Liver (tissue), 9 donors: Measurements from ENCODE around the gene VPS35L. TPM values are rescaled to one million over a fixed set of nuclear protein-coding genes. Genes with fewer than 3 reads are reported as not detected.
"Not testable (repeated sequence)": the region's sequence is repeated elsewhere in the genome, so short reads cannot be mapped to it uniquely, and the experiment has no call there.

Experiments
- DNase-seq: peaks from one replicate; pipeline ENCODE4 v3.0.0-alpha.2; 2017; ENCODE audit warnings: low spot score
- H3K27ac ChIP-seq, 2 donors: one replicate each; pipeline ENCODE4 v1.7.0; 2013; ENCODE audit warnings: inconsistent platforms in 2 of 2, low read length in 2 of 2, control low read depth in 1 of 2, low read depth in 1 of 2, mild to moderate bottlenecking in 1 of 2
- H3K27me3 ChIP-seq, 4 donors: one replicate each; pipeline versions ENCODE4 v1.6.1 to v1.7.0; 2013; ENCODE audit warnings: low read length in 3 of 4, inconsistent platforms in 1 of 4, mild to moderate bottlenecking in 1 of 4, moderate library complexity in 1 of 4; ENCODE audit not compliant: control insufficient read depth in 4 of 4, insufficient read depth in 4 of 4
- H3K36me3 ChIP-seq, 4 donors: one replicate each; pipeline versions ENCODE4 v1.6.1 to v1.7.0; 2013; ENCODE audit warnings: low read length in 3 of 4, mild to moderate bottlenecking in 3 of 4, low read depth in 1 of 4, moderate library complexity in 1 of 4; ENCODE audit not compliant: control insufficient read depth in 4 of 4, insufficient read depth in 3 of 4
- H3K4me1 ChIP-seq, 4 donors: one replicate each; pipeline versions ENCODE4 v1.6.1 to v1.7.0; 2013; ENCODE audit warnings: low read length in 3 of 4, mild to moderate bottlenecking in 3 of 4, moderate library complexity in 1 of 4; ENCODE audit not compliant: control insufficient read depth in 4 of 4, insufficient read depth in 4 of 4
- H3K4me3 ChIP-seq, 3 donors: one replicate each; pipeline versions ENCODE4 v1.6.1 to v1.7.0; 2013; ENCODE audit warnings: low read length in 3 of 3, control low read depth in 1 of 3, low read depth in 1 of 3, mild to moderate bottlenecking in 1 of 3
- H3K9ac ChIP-seq, 2 donors: one replicate each; pipeline ENCODE4 v1.7.0; 2013; ENCODE audit warnings: low read length in 2 of 2, mild to moderate bottlenecking in 2 of 2, moderate library complexity in 2 of 2, control low read depth in 1 of 2, low read depth in 1 of 2
- H3K9me3 ChIP-seq, 4 donors: one replicate each; pipeline versions ENCODE4 v1.6.1 to v1.7.0; 2013; ENCODE audit warnings: low read length in 3 of 4; ENCODE audit not compliant: control insufficient read depth in 4 of 4
- CTCF ChIP-seq: fragments of 150-350 bp; IDR thresholded peaks from 2 replicates; pipeline ENCODE4 v1.5.1; 2017; ENCODE audit warnings: improper control_type of control experiment, low read depth, low read length; ENCODE audit not compliant: missing input control
- EGR1 ChIP-seq, 2 donors: IDR thresholded peaks; 2 replicates each; pipeline ENCODE4 v1.6.1; 2016 to 2018; ENCODE audit warnings: antibody characterized with exemption in 2 of 2, low read depth in 2 of 2
- FOXA1 ChIP-seq: IDR thresholded peaks from 2 replicates; pipeline ENCODE4 v1.6.1; 2016; ENCODE audit warnings: antibody characterized with exemption
- FOXA2 ChIP-seq: IDR thresholded peaks from 2 replicates; pipeline ENCODE4 v1.6.1; 2016; ENCODE audit warnings: antibody characterized with exemption
- GABPA ChIP-seq, 2 donors: IDR thresholded peaks in 1 of 2; conservative IDR thresholded peaks in 1 of 2; 2 replicates each; pipeline ENCODE4 v1.6.1; 2016; ENCODE audit warnings: antibody characterized with exemption in 2 of 2, mild to moderate bottlenecking in 1 of 2, moderate library complexity in 1 of 2
- HNF4A ChIP-seq, 2 donors: conservative IDR thresholded peaks; 2 replicates each; pipeline ENCODE4 v1.6.1; 2016; ENCODE audit warnings: antibody characterized with exemption in 2 of 2, mild to moderate bottlenecking in 2 of 2
- HNF4G ChIP-seq: IDR thresholded peaks from 2 replicates; pipeline ENCODE4 v1.6.1; 2016; ENCODE audit warnings: antibody characterized with exemption
- JUND ChIP-seq, 2 donors: IDR thresholded peaks; 2 replicates each; pipeline ENCODE4 v1.6.1; 2016; ENCODE audit warnings: antibody characterized with exemption in 2 of 2
- MAX ChIP-seq: IDR thresholded peaks from 2 replicates; pipeline ENCODE4 v1.6.1; 2016; ENCODE audit warnings: antibody characterized with exemption
- NR2F2 ChIP-seq: IDR thresholded peaks from 2 replicates; pipeline ENCODE4 v1.6.1; 2016; ENCODE audit warnings: antibody characterized with exemption
- RAD21 ChIP-seq, 2 donors: IDR thresholded peaks; 2 replicates each; pipeline ENCODE4 v1.6.1; 2016; ENCODE audit warnings: antibody characterized with exemption in 2 of 2, mild to moderate bottlenecking in 2 of 2
- REST ChIP-seq: IDR thresholded peaks from 2 replicates; pipeline ENCODE4 v1.6.1; 2016; ENCODE audit warnings: antibody characterized with exemption, mild to moderate bottlenecking
- RXRA ChIP-seq, 2 donors: IDR thresholded peaks; 2 replicates each; pipeline ENCODE4 v1.6.1; 2017 to 2018; ENCODE audit warnings: antibody characterized with exemption in 2 of 2, mild to moderate bottlenecking in 1 of 2
- SP1 ChIP-seq: IDR thresholded peaks from 2 replicates; pipeline ENCODE4 v1.6.1; 2018; ENCODE audit warnings: antibody characterized with exemption, mild to moderate bottlenecking
- TAF1 ChIP-seq: conservative IDR thresholded peaks from 2 replicates; pipeline ENCODE4 v1.6.1; 2016; ENCODE audit warnings: antibody characterized with exemption, mild to moderate bottlenecking
- YY1 ChIP-seq: IDR thresholded peaks from 2 replicates; pipeline ENCODE4 v1.6.1; 2016; ENCODE audit warnings: antibody characterized with exemption, mild to moderate bottlenecking
- ZBTB33 ChIP-seq: IDR thresholded peaks from 2 replicates; pipeline ENCODE4 v1.6.1; 2016; ENCODE audit warnings: antibody characterized with exemption
- WGBS: extraction: QIAGEN DNeasy Blood & Tissue Kit; methylation state at CpG from one replicate; pipeline ENCODE4 v1.1.7; 2013; 5-methylcytosine and 5-hydroxymethylcytosine counted together
- polyA plus RNA-seq, 2 donors: library from polyadenylated mRNA; stranded (reverse) in 1 of 2; unstranded in 1 of 2; fragments of 200-250 nt in 1 of 2; fragments of >200 nt in 1 of 2; fragmentation: Nextera tagmentation in 1 of 2; extraction: Ambion mirVana in 1 of 2; gene quantifications; one replicate each; pipeline versions ENCODE4 v1.2.1 to v1.2.3, GENCODE V29; 2013 to 2015
- total RNA-seq, 2 donors: library from RNA; depleted of rRNA; stranded (reverse); fragments of >200 nt; gene quantifications; one replicate each; pipeline ENCODE4 v1.2.3, GENCODE V29; 2014
- TF ChIP-seq, protein P1 (sequence below): IDR thresholded peaks from 2 replicates; pipeline ENCODE4 v1.6.1; 2016; ENCODE audit warnings: antibody characterized with exemption
- donor health status: healthy.
- donor health status: healthy.
- donor health status: healthy.
- donor health status: healthy.
- donor health status: healthy.

VPS35L gene
- total and polyA plus RNA-seq, 4 donors: 10.5 to 18.2 (median 15.1) TPM

GRCh38 chr16:19542138-19542821 lies 13.2 kb upstream of the VPS35L start:
- H3K9me3 ChIP-seq: no peaks in the 10 kb centered on the region
- H3K4me3 ChIP-seq: no peak overlapping the region
- no peak for DNase-seq
- no peak for TF ChIP-seq NR2F2
- TF ChIP-seq JUND (IDR thresholded peaks at IDR 0.05): peak in 1 of 2 donors; percentile 78
- no peak for TF ChIP-seq REST
- TF ChIP-seq ZBTB33: peak; percentile 27
- TF ChIP-seq FOXA2: no peak
- TF ChIP-seq SP1: peak; percentile 39
- TF ChIP-seq RAD21 (IDR thresholded peaks at IDR 0.05): peak in 1 of 2 donors; percentile 12
- TF ChIP-seq FOXA1: peak; percentile 62
- TF ChIP-seq, protein P1, sequence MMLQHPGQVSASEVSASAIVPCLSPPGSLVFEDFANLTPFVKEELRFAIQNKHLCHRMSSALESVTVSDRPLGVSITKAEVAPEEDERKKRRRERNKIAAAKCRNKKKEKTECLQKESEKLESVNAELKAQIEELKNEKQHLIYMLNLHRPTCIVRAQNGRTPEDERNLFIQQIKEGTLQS: no peak
- no peak for TF ChIP-seq EGR1 (IDR thresholded peaks at IDR 0.05; ENCODE audit: low read depth in 2 of 2)
- peak; percentile 45 to 72 for TF ChIP-seq HNF4A (conservative IDR thresholded peaks at IDR 0.05)
- no peak for TF ChIP-seq HNF4G
- peak; percentile 21 to 80 for TF ChIP-seq RXRA (IDR thresholded peaks at IDR 0.05)
- peak; percentile 62 for TF ChIP-seq MAX
- peak; percentile 49 for TF ChIP-seq YY1
- no peak for TF ChIP-seq TAF1
- no peak for TF ChIP-seq GABPA (IDR thresholded peaks at IDR 0.05 in 1 of 2, conservative IDR thresholded peaks at IDR 0.05 in 1 of 2)
- TF ChIP-seq CTCF: no peak
- H3K9ac ChIP-seq: no peak overlapping the region
- H3K36me3 ChIP-seq: peaks cover 2 to 12% (median 4%) of the 10 kb centered on the region in 4 donors
- WGBS: 70% methylated on average over 3 of the region's 3 CpGs
- H3K4me1 ChIP-seq: peaks cover 0 to 11% (median 4%) of the 10 kb centered on the region in 4 donors
- H3K27me3 ChIP-seq: no peaks in the 10 kb centered on the region
- H3K27ac ChIP-seq: peak overlapping the region; percentile 57 to 61

DNA sequence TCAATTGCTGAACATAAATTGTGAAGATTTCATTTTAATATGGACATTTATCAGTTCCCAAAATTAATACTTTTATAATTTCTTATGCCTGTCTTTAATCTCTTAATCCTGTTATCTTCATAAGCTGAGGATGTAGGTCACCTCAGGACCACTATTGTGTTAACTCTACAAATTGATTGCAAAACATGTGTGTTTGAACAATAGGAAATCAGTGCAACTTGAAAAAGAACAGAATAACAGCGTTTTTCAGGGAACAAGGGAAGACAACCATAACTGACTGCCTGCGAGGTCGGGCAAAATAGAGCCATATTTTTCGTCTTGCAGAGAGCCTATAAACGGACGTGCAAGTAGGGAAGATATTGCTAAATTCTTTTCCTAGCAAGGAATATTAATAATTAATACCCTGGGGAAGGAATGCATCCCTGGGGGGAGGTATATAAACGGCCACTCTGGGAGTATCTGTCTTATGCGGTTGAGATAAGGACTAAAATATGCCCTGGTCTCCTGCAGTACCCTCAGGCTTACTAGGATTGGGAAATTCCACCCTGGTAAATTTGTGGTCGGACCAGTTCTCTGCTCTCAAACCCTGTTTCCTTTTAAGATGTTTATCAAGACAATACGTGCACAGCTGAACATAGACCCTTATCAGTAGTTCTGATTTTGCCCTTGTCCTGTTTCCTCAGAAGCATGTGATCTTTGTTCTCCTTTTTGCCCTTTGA lies 12.1 kb upstream of the VPS35L start:
- H3K27me3 ChIP-seq, H3K9me3 ChIP-seq, H3K9ac ChIP-seq, DNase-seq, H3K4me3 ChIP-seq, H3K27ac ChIP-seq: not testable (repeated sequence)
- Histone ChIP-seq H3K4me1 (peaks cover 0 to 11% (median 4%) of the 10 kb centered on the region in 4 donors), H3K36me3 (peaks cover 0 to 15% (median 7%) of the 10 kb centered on the region in 4 donors)
- 83% methylated on average over 10 of the region's 10 CpGs for WGBS
